HEK293T (cell line): ENCODE results near the gene GOLGA8A.
"Not testable (repeated sequence)": the region's sequence is repeated elsewhere in the genome, so short reads cannot be mapped to it uniquely, and the experiment has no call there.

Experiments used
- BHLHE40 ChIP-seq: fragments of 450-650 bp; IDR thresholded peaks from 2 replicates; pipeline ENCODE4 v1.6.1; 2016; ENCODE audit warnings: mild to moderate bottlenecking, moderate library complexity, borderline replicate concordance
- FOXM1 ChIP-seq: fragments of 450-650 bp; IDR thresholded peaks from 2 replicates; pipeline ENCODE4 v1.6.1; 2017; ENCODE audit warnings: mild to moderate bottlenecking, borderline replicate concordance
- HDGF ChIP-seq: fragments of 450-650 bp; IDR thresholded peaks from 2 replicates; pipeline ENCODE4 v1.6.1; 2017; ENCODE audit warnings: antibody characterized with exemption, borderline replicate concordance
- SP1 ChIP-seq: fragments of 450-650 bp; IDR thresholded peaks from 2 replicates; pipeline ENCODE4 v1.6.1; 2017
- SUZ12 ChIP-seq: fragments of 450-650 bp; IDR thresholded peaks from 2 replicates; pipeline ENCODE4 v1.6.1; 2016; ENCODE audit warnings: mild to moderate bottlenecking

DNA sequence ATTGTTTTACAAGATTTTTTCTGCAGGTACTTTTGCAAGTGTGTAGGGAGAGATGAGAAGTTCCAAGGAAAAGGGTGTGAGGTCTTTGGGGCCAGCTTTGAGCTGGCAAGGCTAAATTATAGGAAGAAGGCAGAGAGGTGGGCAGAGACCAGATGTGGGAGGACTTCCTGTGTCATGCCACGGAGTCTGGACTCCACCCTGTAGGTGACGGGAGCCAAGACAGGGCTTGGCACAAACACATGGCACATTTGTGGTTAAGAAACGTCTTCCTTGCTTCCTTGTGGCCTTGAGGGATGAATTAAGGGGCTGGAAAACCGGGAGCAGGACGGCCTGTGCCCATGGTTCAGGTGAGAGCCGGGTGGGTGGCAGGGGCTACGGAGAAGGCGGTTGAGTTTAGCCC, 19.2 kb downstream of the GOLGA8A start:
- not testable (repeated sequence) for TF ChIP-seq SP1, BHLHE40, FOXM1, SUZ12, HDGF
